ENCODE measurements around the gene ATP9B. TPM values are rescaled to one million over a fixed set of nuclear protein-coding genes. Genes with fewer than 3 reads are reported as not detected.

ATP9B gene
- total and polyA plus RNA-seq, 10 of the 15 experiments (the other 5 are each of a cell fraction or from before 2014, with no cell fraction given), result 0.74 to 20.7 (median 12.9) TPM

DNA sequence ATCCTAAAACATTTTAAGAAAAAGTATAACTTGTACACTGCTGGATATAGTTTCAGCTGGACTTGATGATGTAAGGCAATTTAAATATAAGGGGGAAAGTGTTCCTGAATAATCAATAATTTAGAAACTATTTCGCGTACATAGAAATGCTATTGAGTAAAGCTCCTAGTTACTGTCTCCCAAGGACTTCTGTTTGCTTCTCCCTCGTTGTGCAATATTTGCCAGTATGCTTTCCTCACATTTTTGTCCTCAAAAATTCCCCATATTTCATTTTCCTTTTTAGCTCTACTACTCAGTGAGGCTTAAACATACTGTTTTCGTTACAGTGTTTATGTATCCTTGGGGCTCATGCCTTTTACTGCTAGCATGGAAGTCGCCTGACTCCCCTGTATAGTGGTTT, 36.9 kb downstream of the ATP9B start:
- H2AFZ ChIP-seq (ENCODE audit: control insufficient read depth, low read depth, low read length), result no peak overlapping the region
- H3K4me3 ChIP-seq, result no peak overlapping the region
- H3K36me3 ChIP-seq (ENCODE audit: control insufficient read depth in 2 of 2, insufficient read depth in 2 of 2, low read length in 1 of 2), result no peaks in the 10 kb centered on the region; a peak in 1 of 4 replicates
- intact Hi-C loops (cut with micrococcal nuclease; ENCODE audit: unreplicated experiment), result no loop called here
- DNase-seq (ENCODE audit: low read depth, low spot score), result no peak
- ChIA-PET SMC1A (ENCODE audit: uncharacterized antibody, unreplicated experiment) (interaction anchor here (1.4 kb wide), 1 partner anchor 10 kb away, joined by 3 read pairs; no protein-coding TSS in a partner anchor), CTCF (no interaction called here), RAD21 (ENCODE audit: unreplicated experiment) (no interaction called here), POLR2A (no interaction called here)
- H3K79me2 ChIP-seq (ENCODE audit: control insufficient read depth, insufficient read depth, low read length), result no peaks in the 10 kb centered on the region; the same call in none of the 2 replicates
- H3K27me3 ChIP-seq (replicated peaks in 1 of 2; ENCODE audit: control insufficient read depth in 2 of 2, insufficient read depth in 2 of 2, low read length in 1 of 2), result no peaks in the 10 kb centered on the region
- no peak overlapping the region for H3K4me2 ChIP-seq (ENCODE audit: control insufficient read depth, insufficient read depth)
- ATAC-seq, result no peak
- no peaks in the 10 kb centered on the region for H3K4me1 ChIP-seq (ENCODE audit: control insufficient read depth, insufficient read depth, low read length)
- 98% methylated on average over 5 of the region's 5 CpGs for WGBS (ENCODE audit: insufficient coverage, insufficient replicate concordance, low lambda C conversion rate, missing lambda C conversion rate)
- H4K20me1 ChIP-seq (ENCODE audit: control insufficient read depth, insufficient read depth), result peaks cover 4% of the 10 kb centered on the region; the same call in 1 of the 2 replicates
- no peak for FAIRE-seq
- no peak overlapping the region for H3K9ac ChIP-seq (ENCODE audit: control insufficient read depth, insufficient read depth, low read length)
- no peak overlapping the region for H3K27ac ChIP-seq (ENCODE audit: control insufficient read depth, insufficient read depth)
- in situ Hi-C loops (cut with MboI), result no loop called here
- no peaks in the 10 kb centered on the region; the same call in 2 of the 3 replicates for H3K9me3 ChIP-seq (replicated peaks; ENCODE audit: control insufficient read depth, insufficient read depth, low read length)
- no TSS peak for BruUV-seq (replicated peaks)
- no peak for TF ChIP-seq MXI1 (IDR thresholded peaks at IDR 0.05; ENCODE audit: low read depth, low read length)
- TF ChIP-seq ZNF384 (IDR thresholded peaks at IDR 0.05; ENCODE audit: borderline replicate concordance, low read depth, low read length), result no peak
- TF ChIP-seq, protein P1, sequence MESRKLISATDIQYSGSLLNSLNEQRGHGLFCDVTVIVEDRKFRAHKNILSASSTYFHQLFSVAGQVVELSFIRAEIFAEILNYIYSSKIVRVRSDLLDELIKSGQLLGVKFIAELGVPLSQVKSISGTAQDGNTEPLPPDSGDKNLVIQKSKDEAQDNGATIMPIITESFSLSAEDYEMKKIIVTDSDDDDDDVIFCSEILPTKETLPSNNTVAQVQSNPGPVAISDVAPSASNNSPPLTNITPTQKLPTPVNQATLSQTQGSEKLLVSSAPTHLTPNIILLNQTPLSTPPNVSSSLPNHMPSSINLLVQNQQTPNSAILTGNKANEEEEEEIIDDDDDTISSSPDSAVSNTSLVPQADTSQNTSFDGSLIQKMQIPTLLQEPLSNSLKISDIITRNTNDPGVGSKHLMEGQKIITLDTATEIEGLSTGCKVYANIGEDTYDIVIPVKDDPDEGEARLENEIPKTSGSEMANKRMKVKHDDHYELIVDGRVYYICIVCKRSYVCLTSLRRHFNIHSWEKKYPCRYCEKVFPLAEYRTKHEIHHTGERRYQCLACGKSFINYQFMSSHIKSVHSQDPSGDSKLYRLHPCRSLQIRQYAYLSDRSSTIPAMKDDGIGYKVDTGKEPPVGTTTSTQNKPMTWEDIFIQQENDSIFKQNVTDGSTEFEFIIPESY (IDR thresholded peaks at IDR 0.05), result no peak
- no peak for TF ChIP-seq MLLT1 (IDR thresholded peaks at IDR 0.05)
- no peak for TF ChIP-seq ZNF592 (IDR thresholded peaks at IDR 0.05)
- TF ChIP-seq IRF5 (IDR thresholded peaks at IDR 0.05; ENCODE audit: borderline replicate concordance), result no peak
- TF ChIP-seq, protein P2, sequence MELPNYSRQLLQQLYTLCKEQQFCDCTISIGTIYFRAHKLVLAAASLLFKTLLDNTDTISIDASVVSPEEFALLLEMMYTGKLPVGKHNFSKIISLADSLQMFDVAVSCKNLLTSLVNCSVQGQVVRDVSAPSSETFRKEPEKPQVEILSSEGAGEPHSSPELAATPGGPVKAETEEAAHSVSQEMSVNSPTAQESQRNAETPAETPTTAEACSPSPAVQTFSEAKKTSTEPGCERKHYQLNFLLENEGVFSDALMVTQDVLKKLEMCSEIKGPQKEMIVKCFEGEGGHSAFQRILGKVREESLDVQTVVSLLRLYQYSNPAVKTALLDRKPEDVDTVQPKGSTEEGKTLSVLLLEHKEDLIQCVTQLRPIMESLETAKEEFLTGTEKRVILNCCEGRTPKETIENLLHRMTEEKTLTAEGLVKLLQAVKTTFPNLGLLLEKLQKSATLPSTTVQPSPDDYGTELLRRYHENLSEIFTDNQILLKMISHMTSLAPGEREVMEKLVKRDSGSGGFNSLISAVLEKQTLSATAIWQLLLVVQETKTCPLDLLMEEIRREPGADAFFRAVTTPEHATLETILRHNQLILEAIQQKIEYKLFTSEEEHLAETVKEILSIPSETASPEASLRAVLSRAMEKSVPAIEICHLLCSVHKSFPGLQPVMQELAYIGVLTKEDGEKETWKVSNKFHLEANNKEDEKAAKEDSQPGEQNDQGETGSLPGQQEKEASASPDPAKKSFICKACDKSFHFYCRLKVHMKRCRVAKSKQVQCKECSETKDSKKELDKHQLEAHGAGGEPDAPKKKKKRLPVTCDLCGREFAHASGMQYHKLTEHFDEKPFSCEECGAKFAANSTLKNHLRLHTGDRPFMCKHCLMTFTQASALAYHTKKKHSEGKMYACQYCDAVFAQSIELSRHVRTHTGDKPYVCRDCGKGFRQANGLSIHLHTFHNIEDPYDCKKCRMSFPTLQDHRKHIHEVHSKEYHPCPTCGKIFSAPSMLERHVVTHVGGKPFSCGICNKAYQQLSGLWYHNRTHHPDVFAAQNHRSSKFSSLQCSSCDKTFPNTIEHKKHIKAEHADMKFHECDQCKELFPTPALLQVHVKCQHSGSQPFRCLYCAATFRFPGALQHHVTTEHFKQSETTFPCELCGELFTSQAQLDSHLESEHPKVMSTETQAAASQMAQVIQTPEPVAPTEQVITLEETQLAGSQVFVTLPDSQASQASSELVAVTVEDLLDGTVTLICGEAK (IDR thresholded peaks at IDR 0.05; ENCODE audit: borderline replicate concordance), result no peak
- no peak for TF ChIP-seq NFIC (IDR thresholded peaks at IDR 0.05; ENCODE audit: low read depth, low read length)
